H1 (cell line): ENCODE data around the gene ZNF609. TPM values are rescaled to one million over a fixed set of nuclear protein-coding genes. Genes with fewer than 3 reads are reported as not detected.

Experiments used
- CTCF ChIA-PET: fragments of 300-600 bp; sonication (Branson Sonifier 250); formaldehyde crosslinking; loops from one replicate; lab custom pipeline; 2021; ENCODE audit not compliant: partially characterized antibody; lab: Charles Lee
- POLR2A ChIA-PET: fragments of 300-600 bp; sonication (Branson Sonifier 250); formaldehyde crosslinking; loops from one replicate; lab custom pipeline; 2021; ENCODE audit warnings: inconsistent platforms; ENCODE audit not compliant: partially characterized antibody; lab: Charles Lee
- DNase-seq, 2 experiments: peaks; one replicate each; pipeline versions ENCODE4 v3.0.0 to v3.0.0-alpha.2; 2010 to 2022; ENCODE audit warnings: low spot score in 2 of 2, low read depth in 1 of 2, mixed read lengths in 1 of 2
- FAIRE-seq: peaks from 2 replicates; lab custom pipeline; 2011; peaks lifted over from hg19 to GRCh38; lab: Jason Lieb, UNC
- H2AFZ ChIP-seq: 2 replicates; pipeline ENCODE4 v1.8.1; 2012; ENCODE audit warnings: low read length, inconsistent platforms
- H2AK5ac ChIP-seq: 2 replicates; pipeline ENCODE4 v1.6.1; 2013; ENCODE audit warnings: low read depth, low read length
- H2BK120ac ChIP-seq: replicated peaks from 2 replicates; pipeline ENCODE3; 2013; ENCODE audit warnings: low read depth, low read length, inconsistent platforms
- H2BK12ac ChIP-seq: 2 replicates; pipeline ENCODE4 v1.6.1; 2013; ENCODE audit warnings: low read depth, low read length
- H2BK15ac ChIP-seq: 2 replicates; pipeline ENCODE4 v1.6.1; 2013; ENCODE audit warnings: low read length
- H2BK20ac ChIP-seq: 2 replicates; pipeline ENCODE4 v1.6.1; 2013; ENCODE audit warnings: low read length
- H2BK5ac ChIP-seq: 2 replicates; pipeline ENCODE4 v1.6.1; 2013; ENCODE audit warnings: low read depth, low read length
- H3K14ac ChIP-seq: 2 replicates; pipeline ENCODE4 v1.6.1; 2013; ENCODE audit warnings: inconsistent platforms; ENCODE audit not compliant: insufficient read length
- H3K18ac ChIP-seq: 2 replicates; pipeline ENCODE4 v1.6.1; 2013; ENCODE audit warnings: low read length; ENCODE audit errors: extremely low read depth
- H3K23ac ChIP-seq: 2 replicates; pipeline ENCODE4 v1.6.1; 2013; ENCODE audit warnings: inconsistent platforms; ENCODE audit not compliant: insufficient read length
- H3K23me2 ChIP-seq: 2 replicates; pipeline ENCODE4 v1.6.1; 2013; ENCODE audit warnings: low read depth, low read length
- H3K27ac ChIP-seq: 2 replicates; pipeline ENCODE4 v1.6.1; 2011; ENCODE audit warnings: low read depth, low read length, inconsistent platforms
- H3K27me3 ChIP-seq, 4 experiments: replicated peaks in 1 of 4; 1 replicate in 1 of 4; 2 replicates in 3 of 4; pipeline versions ENCODE4 v1.6.1 to v1.8.1; 2011 to 2013; ENCODE audit warnings: low read length in 3 of 4, mild to moderate bottlenecking in 3 of 4, inconsistent platforms in 2 of 4, mixed read lengths in 2 of 4, moderate library complexity in 1 of 4; ENCODE audit not compliant: control insufficient read depth in 3 of 4, insufficient read depth in 3 of 4; ENCODE audit errors: extremely low read depth in 1 of 4
- H3K36me3 ChIP-seq, 4 experiments: 2 replicates each; pipeline versions ENCODE4 v1.6.1 to v1.8.1; 2011 to 2013; ENCODE audit warnings: mild to moderate bottlenecking in 4 of 4, low read length in 3 of 4, moderate library complexity in 2 of 4, control low read depth in 1 of 4, inconsistent platforms in 1 of 4; ENCODE audit not compliant: insufficient read depth in 4 of 4, control insufficient read depth in 2 of 4
- H3K4ac ChIP-seq: replicated peaks from 2 replicates; pipeline ENCODE3; 2013; ENCODE audit warnings: low read length, low read depth, mixed read lengths, inconsistent platforms; ENCODE audit not compliant: insufficient read length
- H3K4me1 ChIP-seq, 4 experiments: replicated peaks in 1 of 4; 1 replicate in 1 of 4; 2 replicates in 3 of 4; pipeline versions ENCODE4 v1.6.1 to v1.8.1; 2011 to 2013; ENCODE audit warnings: low read length in 3 of 4, inconsistent platforms in 2 of 4, mixed read lengths in 1 of 4; ENCODE audit not compliant: insufficient read depth in 4 of 4, control insufficient read depth in 3 of 4
- H3K4me2 ChIP-seq, 2 experiments: 2 replicates each; pipeline versions ENCODE4 v1.6.1 to v1.8.1; 2011 to 2013; ENCODE audit warnings: low read depth in 2 of 2, low read length in 2 of 2, control low read depth in 1 of 2, inconsistent platforms in 1 of 2, mild to moderate bottlenecking in 1 of 2; ENCODE audit not compliant: insufficient read depth in 1 of 2
- H3K4me3 ChIP-seq, 4 experiments: fragments of 200-600, 300-600 bp in 1 of 4; sonication (generic), shearing (Covaris generic), sonication (Bioruptor Twin) in 1 of 4; 2 replicates each; pipeline versions ENCODE4 v1.5.1 to v1.8.1; 2011 to 2016; ENCODE audit warnings: low read length in 4 of 4, low read depth in 3 of 4, control low read depth in 2 of 4, inconsistent platforms in 2 of 4, mild to moderate bottlenecking in 2 of 4, mixed read lengths in 1 of 4, moderate library complexity in 1 of 4; ENCODE audit not compliant: insufficient read depth in 2 of 4; ENCODE audit errors: extremely low read depth in 1 of 4
- H3K56ac ChIP-seq: replicated peaks from 2 replicates; pipeline ENCODE3; 2013; ENCODE audit warnings: low read depth, mild to moderate bottlenecking, mixed read lengths, low read length, inconsistent platforms; ENCODE audit not compliant: insufficient read length
- H3K79me1 ChIP-seq: 2 replicates; pipeline ENCODE4 v1.6.1; 2013; ENCODE audit warnings: low read depth, low read length, control low read depth
- H3K79me2 ChIP-seq, 2 experiments: 2 replicates each; pipeline versions ENCODE4 v1.6.1 to v1.8.1; 2012 to 2013; ENCODE audit warnings: low read length in 2 of 2, mild to moderate bottlenecking in 2 of 2, inconsistent platforms in 1 of 2; ENCODE audit not compliant: insufficient read depth in 2 of 2, control insufficient read depth in 1 of 2
- H3K9ac ChIP-seq, 4 experiments: replicated peaks in 1 of 4; 1 replicate in 1 of 4; 2 replicates in 3 of 4; pipeline versions ENCODE4 v1.6.1 to v1.8.1; 2011 to 2013; ENCODE audit warnings: low read depth in 3 of 4, low read length in 3 of 4, control low read depth in 2 of 4, mild to moderate bottlenecking in 2 of 4, moderate library complexity in 2 of 4, inconsistent platforms in 1 of 4; ENCODE audit errors: extremely low read depth in 1 of 4
- H3K9me3 ChIP-seq, 2 experiments: 2 replicates each; pipeline versions ENCODE4 v1.6.1 to v1.8.1; 2012 to 2013; ENCODE audit warnings: mild to moderate bottlenecking in 2 of 2, moderate library complexity in 2 of 2, control low read depth in 1 of 2, inconsistent platforms in 1 of 2, low read depth in 1 of 2, low read length in 1 of 2, mixed read lengths in 1 of 2; ENCODE audit not compliant: insufficient read depth in 2 of 2
- H4K20me1 ChIP-seq, 2 experiments: replicated peaks in 1 of 2; 2 replicates each; pipeline versions ENCODE3 to v1.8.1; 2011 to 2013; ENCODE audit warnings: inconsistent platforms in 2 of 2, low read length in 2 of 2, mild to moderate bottlenecking in 1 of 2; ENCODE audit not compliant: insufficient read depth in 2 of 2, control insufficient read depth in 1 of 2
- H4K5ac ChIP-seq: 2 replicates; pipeline ENCODE4 v1.6.1; 2013; ENCODE audit warnings: low read length, low read depth, mixed read lengths, inconsistent platforms; ENCODE audit not compliant: insufficient read length
- H4K8ac ChIP-seq: 2 replicates; pipeline ENCODE4 v1.8.0; 2013; ENCODE audit warnings: mild to moderate bottlenecking, moderate library complexity, low read length, inconsistent platforms; ENCODE audit not compliant: insufficient read depth; ENCODE audit errors: extremely low read depth
- H4K91ac ChIP-seq: replicated peaks from 2 replicates; pipeline ENCODE3; 2013; ENCODE audit warnings: low read length, mixed read lengths, inconsistent platforms; ENCODE audit not compliant: insufficient read length
- BRCA1 ChIP-seq: IDR thresholded peaks from 2 replicates; pipeline ENCODE4 v1.6.1; 2012; ENCODE audit warnings: low read depth, low read length, improper control_type of control experiment
- HDAC6 ChIP-seq: IDR thresholded peaks from one replicate; pipeline ENCODE4 v1.7.1; 2012; ENCODE audit warnings: low read depth, mild to moderate bottlenecking, inconsistent platforms, low read length, moderate library complexity
- JUND ChIP-seq: IDR thresholded peaks from 2 replicates; pipeline ENCODE4 v1.6.1; 2011; ENCODE audit warnings: mild to moderate bottlenecking, improper control_type of control experiment, low read length
- NANOG ChIP-seq: IDR thresholded peaks from 2 replicates; pipeline ENCODE4 v1.6.1; 2011; ENCODE audit warnings: low read length, low read depth, mild to moderate bottlenecking, inconsistent platforms; ENCODE audit not compliant: insufficient read depth, poor library complexity, severe bottlenecking
- SIX5 ChIP-seq: IDR thresholded peaks from 2 replicates; pipeline ENCODE4 v1.6.1; 2011; ENCODE audit warnings: mild to moderate bottlenecking, low read depth, low read length
- SP2 ChIP-seq: IDR thresholded peaks from 2 replicates; pipeline ENCODE4 v1.6.1; 2012; ENCODE audit warnings: mild to moderate bottlenecking, low read length, inconsistent platforms
- SUZ12 ChIP-seq: fragments of 200-600 bp; sonication (generic); IDR thresholded peaks from 2 replicates; pipeline ENCODE4 v1.6.1; 2012; ENCODE audit warnings: mild to moderate bottlenecking, inconsistent platforms, low read length, moderate library complexity, mixed read lengths
- TCF12 ChIP-seq: IDR thresholded peaks from 2 replicates; pipeline ENCODE4 v1.6.1; 2011; ENCODE audit warnings: low read depth, mild to moderate bottlenecking, low read length
- WGBS, 2 experiments: shearing (Covaris generic) in 1 of 2; methylation state at CpG; one replicate each; pipeline versions ENCODE4 v1.1.6 to v1.1.7; 2013 to 2015; ENCODE audit warnings: low lambda C conversion rate in 2 of 2, mixed read lengths in 2 of 2, inconsistent platforms in 1 of 2, low coverage in 1 of 2, missing lambda C conversion rate in 1 of 2; ENCODE audit not compliant: insufficient replicate concordance in 2 of 2, insufficient coverage in 1 of 2, insufficient read length in 1 of 2; ENCODE audit errors: extremely low coverage in 1 of 2, missing lambda C conversion rate in 1 of 2; 5-methylcytosine and 5-hydroxymethylcytosine counted together
- polyA plus RNA-seq, 7 experiments: library from polyadenylated mRNA; depleted of rRNA in 3 of 7; stranded (reverse) in 5 of 7; unstranded in 2 of 7; fragments of >200 nt in 5 of 7; fragments of 200-250 nt in 2 of 7; gene quantifications; 1 replicate in 5 of 7; 2 replicates in 1 of 7; 4 replicates in 1 of 7; pipeline versions ENCODE4 v1.2.1 to v1.2.3, GENCODE V29; 2011 to 2013; ENCODE audit warnings: missing spikeins in 2 of 7, mixed read lengths in 2 of 7
- total RNA-seq: library from RNA; stranded (reverse); fragmentation: NEBNext Ultra II Directional; extraction: Animal tissue kit (Norgen Biotek cat#: 25700); gene quantifications from 2 replicates; pipeline ENCODE4 v1.2.1, GENCODE V29; 2021

Gene ZNF609
- total and polyA plus RNA-seq, 2 of the 8 experiments (the other 6 are each of a cell fraction or from before 2014, with no cell fraction given), result 15.5 to 47.8 TPM

GRCh38 chr15:64503640-64504039 is 43.3 kb downstream of the ZNF609 start:
- 89% methylated on average over 1 of the region's 1 CpG; no CpG with 5 or more reads in 1 of the 2 experiments for WGBS, 2 experiments
- Histone ChIP-seq H2BK20ac (no peak overlapping the region), H3K4me3 (no peak overlapping the region), H3K4me2 (no peak overlapping the region), H4K20me1 (peaks cover 13 to 26% of the 10 kb centered on the region in 2 experiments), H3K27me3 (no peaks in the 10 kb centered on the region), H3K79me1 (peaks cover 12% of the 10 kb centered on the region), H2AFZ (no peak overlapping the region), H4K5ac (no peak overlapping the region), H4K8ac (no peak overlapping the region), H2BK12ac (no peak overlapping the region), H3K56ac (no peak overlapping the region), H2AK5ac (no peak overlapping the region), H3K23ac (no peak overlapping the region), H4K91ac (no peak overlapping the region), H3K4me1 (no peaks in the 10 kb centered on the region; a peak in 1 of 7 replicates), H3K14ac (no peak overlapping the region), H3K23me2 (no peaks in the 10 kb centered on the region), H2BK5ac (no peak overlapping the region), H3K4ac (no peak overlapping the region), H3K36me3 (peaks cover 10 to 21% (median 16%) of the 10 kb centered on the region in 4 experiments), H3K9me3 (no peaks in the 10 kb centered on the region), H2BK120ac (no peak overlapping the region), H3K18ac (no peak overlapping the region), H3K79me2 (peaks cover 5 to 90% of the 10 kb centered on the region in 2 experiments), H3K27ac (no peak overlapping the region), H2BK15ac (no peak overlapping the region), H3K9ac (no peak overlapping the region)
- POLR2A ChIA-PET, result interaction anchor here (0.6 to 1.6 kb wide), 8 partner anchors 9 to 177 kb away, joined by 3 to 6 read pairs (median 3); partner anchors contain the start of gene ZNF609
- no peak for DNase-seq
- CTCF ChIA-PET, result interaction anchor here (0.5 to 1.3 kb wide), 7 partner anchors 9 to 378 kb away, joined by 3 to 7 read pairs (median 3); no protein-coding TSS in a partner anchor
- no peak for FAIRE-seq
- TF ChIP-seq SIX5 (no peak), TCF12 (no peak), HDAC6 (no peak), JUND (no peak), SUZ12 (no peak), NANOG (no peak), BRCA1 (no peak), SP2 (no peak)
